Mesothelial cell of epicardium (in vitro differentiated cells): ENCODE results near the gene USP12. TPM values are rescaled to one million over a fixed set of nuclear protein-coding genes. Genes with fewer than 3 reads are reported as not detected.

ENCODE experiments used
- DNase-seq, 2 experiments: peaks; one replicate each; pipeline ENCODE4 v3.0.0; 2021; ENCODE audit warnings: low spot score in 2 of 2; ENCODE audit not compliant: unreplicated experiment in 2 of 2
- H3K27ac Mint-ChIP-seq: 2 replicates; pipeline ENCODE4 v1.8.0; 2021; ENCODE audit warnings: mixed read lengths
- H3K27me3 Mint-ChIP-seq: 2 replicates; pipeline ENCODE4 v1.8.0; 2021; ENCODE audit warnings: low read depth, mixed read lengths
- H3K36me3 Mint-ChIP-seq: 2 replicates; pipeline ENCODE4 v1.8.0; 2021; ENCODE audit warnings: mixed read lengths
- H3K4me1 Mint-ChIP-seq: 2 replicates; pipeline ENCODE4 v1.8.0; 2021; ENCODE audit warnings: mixed read lengths
- H3K4me3 Mint-ChIP-seq: 2 replicates; pipeline ENCODE4 v1.8.0; 2021; ENCODE audit warnings: mild to moderate bottlenecking, moderate library complexity, mixed read lengths
- H3K9me3 Mint-ChIP-seq: 2 replicates; pipeline ENCODE4 v1.8.0; 2021; ENCODE audit warnings: mixed read lengths
- total RNA-seq: library from RNA; stranded (reverse); gene quantifications from 3 replicates; pipeline ENCODE4 v1.2.1, GENCODE V29; 2021
- TF ChIP-seq, protein P1 (sequence below): fragments of 200-600 bp; sonication (generic); IDR thresholded peaks from one replicate; pipeline ENCODE4 v1.5.0; 2021; ENCODE audit warnings: antibody characterized with exemption; ENCODE audit not compliant: unreplicated experiment

Gene USP12
- total RNA-seq, 1 donor from 2014 or later: 22.3 TPM

DNA sequence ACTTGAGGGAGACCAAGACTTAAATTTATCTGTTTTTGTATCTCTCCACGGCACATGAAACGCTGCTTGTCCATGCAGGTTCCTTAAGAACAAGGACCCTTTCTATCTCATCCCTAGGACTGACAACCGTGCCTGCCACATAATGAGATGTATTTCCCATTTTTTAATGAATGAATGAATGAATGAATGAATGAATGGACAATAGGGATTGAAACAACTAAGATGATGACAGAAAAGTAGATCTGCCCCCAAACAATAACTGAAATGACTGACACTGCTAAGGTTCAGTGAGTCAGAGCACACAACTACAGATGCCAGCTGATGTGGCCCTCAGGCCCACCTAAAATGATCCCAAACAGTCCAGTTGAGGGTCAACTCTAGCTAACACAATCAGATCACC is 69.8 kb downstream of the USP12 start:
- H3K27me3 Mint-ChIP-seq: no peaks in the 10 kb centered on the region
- H3K4me1 Mint-ChIP-seq: no peaks in the 10 kb centered on the region
- H3K36me3 Mint-ChIP-seq: peaks cover 24% of the 10 kb centered on the region
- TF ChIP-seq, protein P1, sequence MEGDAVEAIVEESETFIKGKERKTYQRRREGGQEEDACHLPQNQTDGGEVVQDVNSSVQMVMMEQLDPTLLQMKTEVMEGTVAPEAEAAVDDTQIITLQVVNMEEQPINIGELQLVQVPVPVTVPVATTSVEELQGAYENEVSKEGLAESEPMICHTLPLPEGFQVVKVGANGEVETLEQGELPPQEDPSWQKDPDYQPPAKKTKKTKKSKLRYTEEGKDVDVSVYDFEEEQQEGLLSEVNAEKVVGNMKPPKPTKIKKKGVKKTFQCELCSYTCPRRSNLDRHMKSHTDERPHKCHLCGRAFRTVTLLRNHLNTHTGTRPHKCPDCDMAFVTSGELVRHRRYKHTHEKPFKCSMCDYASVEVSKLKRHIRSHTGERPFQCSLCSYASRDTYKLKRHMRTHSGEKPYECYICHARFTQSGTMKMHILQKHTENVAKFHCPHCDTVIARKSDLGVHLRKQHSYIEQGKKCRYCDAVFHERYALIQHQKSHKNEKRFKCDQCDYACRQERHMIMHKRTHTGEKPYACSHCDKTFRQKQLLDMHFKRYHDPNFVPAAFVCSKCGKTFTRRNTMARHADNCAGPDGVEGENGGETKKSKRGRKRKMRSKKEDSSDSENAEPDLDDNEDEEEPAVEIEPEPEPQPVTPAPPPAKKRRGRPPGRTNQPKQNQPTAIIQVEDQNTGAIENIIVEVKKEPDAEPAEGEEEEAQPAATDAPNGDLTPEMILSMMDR: no peak
- no peak overlapping the region for H3K4me3 Mint-ChIP-seq
- H3K9me3 Mint-ChIP-seq: peaks cover 3% of the 10 kb centered on the region
- H3K27ac Mint-ChIP-seq: no peak overlapping the region
- no peak for DNase-seq

DNA sequence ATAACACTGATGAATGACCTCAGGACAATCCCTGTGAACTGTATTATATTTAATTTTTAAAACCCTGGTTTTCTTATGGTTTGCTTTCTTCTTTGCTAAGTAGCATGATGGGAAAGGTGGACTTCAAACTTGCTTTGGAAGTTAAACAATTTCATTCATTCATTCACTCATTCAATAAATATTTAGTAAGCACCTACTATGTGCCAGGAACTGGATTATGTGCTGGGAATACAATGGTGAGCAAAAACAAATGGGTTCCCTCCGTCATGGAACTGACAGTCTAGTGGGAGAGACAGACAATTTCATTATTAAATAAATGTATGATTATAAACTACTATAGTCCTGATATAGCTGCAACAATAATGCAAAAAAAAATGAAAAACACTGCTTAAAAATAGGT is 70.3 kb downstream of the USP12 start:
- H3K27ac Mint-ChIP-seq: no peak overlapping the region
- no peaks in the 10 kb centered on the region for H3K4me1 Mint-ChIP-seq
- peaks cover 22% of the 10 kb centered on the region for H3K36me3 Mint-ChIP-seq

DNA sequence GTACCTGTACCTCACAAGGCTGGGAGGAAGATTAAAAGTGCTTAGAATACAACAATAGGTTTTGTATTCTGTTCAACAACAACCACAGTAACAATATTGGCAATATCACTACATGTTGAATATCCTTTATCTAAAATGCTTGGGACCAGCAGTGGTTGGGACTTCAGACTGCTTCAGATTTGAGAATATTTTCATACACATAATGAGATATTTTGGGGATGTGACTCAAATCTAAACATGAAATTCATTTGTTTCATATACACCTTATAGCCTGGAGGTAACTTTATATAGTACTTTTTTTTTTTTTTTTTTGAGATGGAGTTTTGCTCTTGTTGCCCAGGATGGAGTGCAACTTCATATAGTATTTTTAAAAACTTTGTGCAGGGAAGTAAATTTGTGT is 73.9 kb downstream of the USP12 start:
- TF ChIP-seq, protein P1: no peak
- H3K4me1 Mint-ChIP-seq: no peaks in the 10 kb centered on the region
- no peak for DNase-seq
- peaks cover 38% of the 10 kb centered on the region for H3K36me3 Mint-ChIP-seq
- H3K27ac Mint-ChIP-seq: no peak overlapping the region
- H3K9me3 Mint-ChIP-seq: peaks cover 3% of the 10 kb centered on the region
- no peak overlapping the region for H3K4me3 Mint-ChIP-seq
- H3K27me3 Mint-ChIP-seq: no peaks in the 10 kb centered on the region

More for the DNA sequence above, 70.3 kb downstream of the USP12 start:
- Mint-ChIP-seq H3K4me3 (no peak overlapping the region), H3K9me3 (peaks cover 3% of the 10 kb centered on the region), H3K27me3 (no peaks in the 10 kb centered on the region)
- no peak for DNase-seq
- TF ChIP-seq, protein P1: no peak

DNA sequence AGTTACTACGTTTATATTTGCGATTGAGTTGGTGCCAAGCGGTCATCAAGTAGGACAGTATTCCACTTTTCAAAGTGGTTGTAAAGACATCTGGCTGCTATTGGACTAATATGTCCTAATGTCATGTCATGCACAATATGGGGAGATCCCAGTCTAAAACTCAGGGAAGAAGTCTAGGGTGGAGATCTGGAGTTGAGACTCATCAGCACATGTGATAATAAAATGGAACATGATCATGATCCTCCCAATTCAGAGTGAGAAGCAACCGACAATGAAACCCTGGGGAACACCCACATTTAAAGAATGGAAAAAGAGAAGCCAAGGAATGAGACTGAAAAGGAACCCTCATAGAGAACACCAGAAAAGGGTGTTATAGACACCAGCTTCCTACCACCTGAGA is 80.2 kb downstream of the USP12 start:
- H3K4me3 Mint-ChIP-seq: no peak overlapping the region
- no peak for DNase-seq
- H3K36me3 Mint-ChIP-seq: peaks cover 53% of the 10 kb centered on the region
- TF ChIP-seq, protein P1: no peak
- no peak overlapping the region for H3K27ac Mint-ChIP-seq
- H3K4me1 Mint-ChIP-seq: peaks cover 7% of the 10 kb centered on the region
- H3K27me3 Mint-ChIP-seq: no peaks in the 10 kb centered on the region
- no peaks in the 10 kb centered on the region for H3K9me3 Mint-ChIP-seq

DNA sequence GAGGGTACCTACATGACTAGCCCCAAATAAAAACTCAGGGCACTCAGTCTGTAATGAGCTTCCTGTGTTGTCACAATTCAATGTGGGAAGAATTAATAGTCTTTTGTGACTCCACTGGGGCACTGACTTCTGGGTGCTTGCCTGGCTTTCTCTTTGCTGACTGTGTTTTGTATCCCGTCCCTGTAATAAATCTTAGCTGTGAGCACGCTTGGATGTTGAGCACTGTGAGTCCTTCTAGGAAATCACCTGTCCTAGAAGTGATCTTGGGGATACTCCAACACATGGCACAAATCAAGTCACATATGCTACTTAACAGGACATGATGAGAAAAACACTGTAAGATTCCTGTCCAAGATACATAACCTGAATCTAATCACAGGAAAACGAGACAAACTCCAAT is 83.0 kb downstream of the USP12 start:
- H3K36me3 Mint-ChIP-seq: peaks cover 49% of the 10 kb centered on the region
- peaks cover 7% of the 10 kb centered on the region for H3K4me1 Mint-ChIP-seq
- no peak for DNase-seq
- TF ChIP-seq, protein P1: no peak
- no peak overlapping the region for H3K4me3 Mint-ChIP-seq
- H3K9me3 Mint-ChIP-seq: peaks cover 6% of the 10 kb centered on the region
- no peak overlapping the region for H3K27ac Mint-ChIP-seq
- no peaks in the 10 kb centered on the region for H3K27me3 Mint-ChIP-seq
